NCI-H345 (cell line): ENCODE data around the gene MITF.
"Not testable (repeated sequence)": the region's sequence is repeated elsewhere in the genome, so short reads cannot be mapped to it uniquely, and the experiment has no call there.

ENCODE experiments used
- DNase-seq: peaks from one replicate; lab custom pipeline; 2025; lab: John Stamatoyannopoulos, UW

MITF gene

GRCh38 chr3:69915726-69916125 is 176.5 kb downstream of the MITF start:
- DNase-seq: no peak

GRCh38 chr3:69920009-69920408 is 180.7 kb downstream of the MITF start:
- DNase-seq: not testable (repeated sequence)

GRCh38 chr3:69921651-69922050 is 182.4 kb downstream of the MITF start:
- no peak for DNase-seq

- DNase-seq: no peak
Observed at GRCh38 chr3:69922521-69923000, 183.3 kb downstream of the MITF start.

- no peak for DNase-seq
Observed at GRCh38 chr3:69925506-69925905, 186.2 kb downstream of the MITF start.

GRCh38 chr3:69926385-69926784 is 187.1 kb downstream of the MITF start:
- DNase-seq: no peak

GRCh38 chr3:69927571-69927970 is 188.3 kb downstream of the MITF start:
- no peak for DNase-seq

GRCh38 chr3:69929019-69929418 is 189.8 kb downstream of the MITF start:
- DNase-seq: no peak

GRCh38 chr3:69930564-69930963 is 191.3 kb downstream of the MITF start:
- DNase-seq: no peak

GRCh38 chr3:69932087-69932486 is 192.8 kb downstream of the MITF start:
- DNase-seq: no peak

- no peak for DNase-seq
Observed at GRCh38 chr3:69932501-69932900, 193.2 kb downstream of the MITF start.

GRCh38 chr3:69934398-69934797 is 195.1 kb downstream of the MITF start:
- no peak for DNase-seq

- no peak for DNase-seq
Observed at GRCh38 chr3:69936266-69936665, 197.0 kb downstream of the MITF start.

- DNase-seq: no peak
Observed at GRCh38 chr3:69938061-69938460, 198.8 kb downstream of the MITF start.

- no peak for DNase-seq
Observed at GRCh38 chr3:69938931-69939330, 199.7 kb downstream of the MITF start.

- no peak for DNase-seq
Observed at GRCh38 chr3:69941037-69941436, 201.8 kb downstream of the MITF start.

GRCh38 chr3:69941439-69942176 is 202.3 kb downstream of the MITF start:
- DNase-seq: no peak

GRCh38 chr3:69944931-69945493 is 205.7 kb downstream of the MITF start:
- no peak for DNase-seq

GRCh38 chr3:69948246-69948862 is 209.1 kb downstream of the MITF start:
- DNase-seq: peak; percentile 13

- DNase-seq: no peak
Observed at GRCh38 chr3:69951616-69952015, 212.4 kb downstream of the MITF start.

GRCh38 chr3:69959581-69959980 is 220.3 kb downstream of the MITF start:
- DNase-seq: no peak

GRCh38 chr3:69961706-69962439 is 222.6 kb downstream of the MITF start:
- no peak for DNase-seq

GRCh38 chr3:69963643-69964042 is 224.4 kb downstream of the MITF start:
- DNase-seq: no peak
